Calu3 (cell line): ENCODE measurements around the gene STYXL2. TPM values are rescaled to one million over a fixed set of nuclear protein-coding genes. Genes with fewer than 3 reads are reported as not detected.

Experiments used
- BruUV-seq: library from RNA; stranded (reverse); fragments of 400-500 nt; replicated peaks from 2 replicates; lab custom pipeline; 2021; lab: Mats Ljungman, UMichigan
- CTCF ChIA-PET: fragments of 300-600 bp; sonication (Branson Sonifier 250); formaldehyde crosslinking; loops from one replicate; lab custom pipeline; 2022; ENCODE audit warnings: antibody characterized with exemption; lab: Charles Lee
- DNase-seq: peaks from one replicate; pipeline ENCODE4 v3.0.0; 2022
- H3K27ac Mint-ChIP-seq: one replicate; pipeline ENCODE4 v1.8.0; 2022; ENCODE audit warnings: mixed read lengths; ENCODE audit not compliant: unreplicated experiment
- H3K27me3 Mint-ChIP-seq: one replicate; pipeline ENCODE4 v1.8.0; 2022; ENCODE audit warnings: mixed read lengths; ENCODE audit not compliant: unreplicated experiment
- H3K36me3 Mint-ChIP-seq: one replicate; pipeline ENCODE4 v1.8.0; 2022; ENCODE audit warnings: mild to moderate bottlenecking, moderate library complexity, mixed read lengths; ENCODE audit not compliant: insufficient read depth, unreplicated experiment
- H3K4me1 Mint-ChIP-seq: one replicate; pipeline ENCODE4 v1.8.0; 2022; ENCODE audit warnings: mild to moderate bottlenecking, low read depth, mixed read lengths; ENCODE audit not compliant: unreplicated experiment
- H3K4me3 Mint-ChIP-seq: one replicate; pipeline ENCODE4 v1.8.0; 2022; ENCODE audit warnings: mild to moderate bottlenecking, low read depth, moderate library complexity, mixed read lengths; ENCODE audit not compliant: unreplicated experiment
- H3K9me3 Mint-ChIP-seq: one replicate; pipeline ENCODE4 v1.8.0; 2022; ENCODE audit warnings: low read depth, mixed read lengths; ENCODE audit not compliant: unreplicated experiment
- CTCF ChIP-seq: fragments of 200-600 bp; IDR thresholded peaks from one replicate; pipeline ENCODE4 v1.8.0; 2022; ENCODE audit warnings: antibody characterized with exemption; ENCODE audit not compliant: unreplicated experiment
- intact Hi-C: fragments of 100-400 bp; cut with micrococcal nuclease; formaldehyde crosslinking; loops from one replicate; pipeline ENCODE4 v1.10.0; 2022; ENCODE audit not compliant: unreplicated experiment
- total RNA-seq: library from RNA; stranded (reverse); gene quantifications from 2 replicates; pipeline ENCODE4 v1.2.3, GENCODE V29; 2022

STYXL2 gene
- total RNA-seq, 1 experiment from 2014 or later: not detected

GRCh38 chr1:167132301-167133010 lies 38.6 kb downstream of the STYXL2 start:
- H3K36me3 Mint-ChIP-seq: no peaks in the 10 kb centered on the region
- H3K9me3 Mint-ChIP-seq: no peaks in the 10 kb centered on the region
- no peak for TF ChIP-seq CTCF
- intact Hi-C loops: no loop called here
- CTCF ChIA-PET: interaction anchor here (0.5 kb wide), 1 partner anchor 180 kb away, joined by 3 read pairs; no protein-coding TSS in a partner anchor
- no peak for DNase-seq
- no peak overlapping the region for H3K27ac Mint-ChIP-seq
- peaks cover 18% of the 10 kb centered on the region for H3K4me1 Mint-ChIP-seq
- BruUV-seq: no TSS peak
- H3K27me3 Mint-ChIP-seq: peaks cover 27% of the 10 kb centered on the region
- H3K4me3 Mint-ChIP-seq: no peak overlapping the region

- Mint-ChIP-seq H3K9me3 (no peaks in the 10 kb centered on the region), H3K4me1 (peaks cover 18% of the 10 kb centered on the region), H3K27ac (no peak overlapping the region), H3K36me3 (no peaks in the 10 kb centered on the region), H3K4me3 (no peak overlapping the region), H3K27me3 (no peaks in the 10 kb centered on the region)
- TF ChIP-seq CTCF: no peak
- intact Hi-C loops: no loop called here
- CTCF ChIA-PET: interaction anchor here (0.8 to 1.4 kb wide), 3 partner anchors 8 to 248 kb away, joined by 3 to 4 read pairs (median 3); partner anchors contain the start of gene POU2F1
- DNase-seq: no peak
- BruUV-seq: no TSS peak
Measured at GRCh38 chr1:167135281-167135840, 41.5 kb downstream of the STYXL2 start.

GRCh38 chr1:167136191-167136614 lies 42.3 kb downstream of the STYXL2 start:
- DNase-seq: peak; percentile 38
- Mint-ChIP-seq H3K27ac (no peak overlapping the region), H3K4me3 (no peak overlapping the region), H3K9me3 (no peaks in the 10 kb centered on the region), H3K36me3 (no peaks in the 10 kb centered on the region), H3K4me1 (peaks cover 18% of the 10 kb centered on the region), H3K27me3 (no peaks in the 10 kb centered on the region)
- TF ChIP-seq CTCF: no peak
- CTCF ChIA-PET: interaction anchor here (1.2 to 1.4 kb wide), 2 partner anchors 9 to 84 kb away, joined by 3 to 4 read pairs; partner anchors contain the start of gene POU2F1
- intact Hi-C loops: no loop called here
- BruUV-seq: no TSS peak

GRCh38 chr1:167136806-167137205 lies 42.9 kb downstream of the STYXL2 start:
- intact Hi-C loops: no loop called here
- no peak for TF ChIP-seq CTCF
- H3K27me3 Mint-ChIP-seq: no peaks in the 10 kb centered on the region
- CTCF ChIA-PET: no interaction called here
- no peaks in the 10 kb centered on the region for H3K36me3 Mint-ChIP-seq
- DNase-seq: no peak
- no peak overlapping the region for H3K4me3 Mint-ChIP-seq
- no TSS peak for BruUV-seq
- H3K4me1 Mint-ChIP-seq: peaks cover 18% of the 10 kb centered on the region
- no peak overlapping the region for H3K27ac Mint-ChIP-seq
- H3K9me3 Mint-ChIP-seq: no peaks in the 10 kb centered on the region
